GM21737 (cell line): Measurements from ENCODE around the gene BAIAP2L1.

Source experiments
- ATAC-seq: cut with Tn5 transposase; IDR thresholded peaks from one replicate; pipeline ENCODE4 v1.9.1; 2021; ENCODE audit warnings: mild to moderate bottlenecking, moderate library complexity; ENCODE audit not compliant: unreplicated experiment

Gene BAIAP2L1

GRCh38 chr7:98281757-98282606 is 118.9 kb downstream of the BAIAP2L1 start:
- peak; percentile 25 for ATAC-seq

- peak; percentile 79 for ATAC-seq
These were observed 119.8 kb downstream of the BAIAP2L1 start, which contains the start of gene BRI3 for GRCh38 chr7:98280791-98281756. TSS of gene BRI3 (plus strand) at chr7:98281686. CDS start at chr7:98281796, 110 bp downstream.

GRCh38 chr7:98280296-98280695 is 120.6 kb downstream of the BAIAP2L1 start:
- no peak for ATAC-seq

GRCh38 chr7:98278936-98279335 is 122.0 kb downstream of the BAIAP2L1 start:
- no peak for ATAC-seq

- no peak for ATAC-seq
These were observed 122.5 kb downstream of the BAIAP2L1 start for GRCh38 chr7:98278408-98278807.

- no peak for ATAC-seq
These were observed 124.6 kb downstream of the BAIAP2L1 start for GRCh38 chr7:98276241-98276761.

- no peak for ATAC-seq
These were observed 133.6 kb downstream of the BAIAP2L1 start for GRCh38 chr7:98267303-98267702.

- no peak for ATAC-seq
These were observed 134.1 kb downstream of the BAIAP2L1 start for GRCh38 chr7:98266840-98267239.

- no peak for ATAC-seq
These were observed 135.0 kb downstream of the BAIAP2L1 start for GRCh38 chr7:98265841-98266271.

- ATAC-seq, result no peak
These were observed 143.2 kb downstream of the BAIAP2L1 start for GRCh38 chr7:98257701-98258100.

- ATAC-seq, result no peak
These were observed 144.5 kb downstream of the BAIAP2L1 start for GRCh38 chr7:98256431-98256830.

GRCh38 chr7:98254951-98255610 is 145.8 kb downstream of the BAIAP2L1 start:
- ATAC-seq, result no peak

- no peak for ATAC-seq
These were observed 146.4 kb downstream of the BAIAP2L1 start for GRCh38 chr7:98254516-98254915.

GRCh38 chr7:98252425-98253054 is 148.3 kb downstream of the BAIAP2L1 start:
- ATAC-seq, result no peak

- ATAC-seq, result peak; percentile 98
These were observed 149.1 kb downstream of the BAIAP2L1 start, which contains the start of gene TECPR1 for GRCh38 chr7:98251601-98252424. TSS of gene TECPR1 (minus strand) at chr7:98252232. CDS start at chr7:98246146, 6,086 bp downstream.

- peak; percentile 24 for ATAC-seq
These were observed 149.7 kb downstream of the BAIAP2L1 start for GRCh38 chr7:98251231-98251600.

GRCh38 chr7:98250789-98251188 is 150.1 kb downstream of the BAIAP2L1 start:
- ATAC-seq, result no peak

GRCh38 chr7:98249106-98249505 is 151.8 kb downstream of the BAIAP2L1 start:
- ATAC-seq, result no peak

GRCh38 chr7:98248156-98248555 is 152.7 kb downstream of the BAIAP2L1 start:
- ATAC-seq, result no peak
